ENCODE results near the gene MAX.

MAX gene
- 39.1 to 77.7 (median 60.6) reads per million in 17 experiments for total RNA-seq

DNA sequence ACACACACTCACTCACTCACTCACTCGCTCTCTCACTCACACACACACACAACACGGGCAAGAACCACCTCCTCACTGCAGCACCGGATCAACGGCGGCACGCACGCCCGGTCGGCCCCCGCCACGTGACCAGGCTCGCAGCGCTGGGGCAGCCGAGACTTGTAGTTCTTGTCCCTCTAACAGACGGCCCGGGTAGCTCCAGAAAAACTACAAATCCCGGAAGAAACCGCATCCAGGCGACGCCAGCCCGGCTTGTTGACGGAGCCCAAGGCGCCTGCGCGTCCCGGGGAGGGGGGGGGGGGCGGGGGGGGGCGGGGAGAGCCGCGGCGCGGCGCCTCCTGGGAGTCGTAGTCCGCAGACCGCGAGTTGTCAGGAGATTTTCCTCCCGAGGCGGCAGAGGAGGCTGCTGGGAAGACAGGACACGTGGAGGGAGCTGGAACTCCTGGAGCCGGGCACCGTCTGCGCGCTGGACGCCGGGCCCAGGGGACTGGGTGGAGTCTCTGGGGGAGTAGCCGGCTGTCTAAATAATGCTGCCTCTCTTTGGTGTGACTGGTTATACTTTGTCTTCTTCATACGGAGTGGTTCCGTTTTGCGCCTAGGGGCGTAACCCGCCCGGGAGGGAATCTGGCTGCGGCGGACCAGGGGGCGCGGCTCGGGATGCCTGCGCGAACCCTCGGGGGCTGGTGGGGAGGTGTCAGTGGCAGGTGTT, at the start of gene MAX:
Gene MAX, minus strand, starts transcription at position 77 of the 709 bp plus-strand sequence. CDS start 178 bp downstream, outside the sequence.
- peak; percentile 98 to 99 (median 99) for DNase-seq

- no peak for DNase-seq
These were observed 49.3 kb upstream of the MAX start for GRCh38 chr14:65151609-65151956.

DNA sequence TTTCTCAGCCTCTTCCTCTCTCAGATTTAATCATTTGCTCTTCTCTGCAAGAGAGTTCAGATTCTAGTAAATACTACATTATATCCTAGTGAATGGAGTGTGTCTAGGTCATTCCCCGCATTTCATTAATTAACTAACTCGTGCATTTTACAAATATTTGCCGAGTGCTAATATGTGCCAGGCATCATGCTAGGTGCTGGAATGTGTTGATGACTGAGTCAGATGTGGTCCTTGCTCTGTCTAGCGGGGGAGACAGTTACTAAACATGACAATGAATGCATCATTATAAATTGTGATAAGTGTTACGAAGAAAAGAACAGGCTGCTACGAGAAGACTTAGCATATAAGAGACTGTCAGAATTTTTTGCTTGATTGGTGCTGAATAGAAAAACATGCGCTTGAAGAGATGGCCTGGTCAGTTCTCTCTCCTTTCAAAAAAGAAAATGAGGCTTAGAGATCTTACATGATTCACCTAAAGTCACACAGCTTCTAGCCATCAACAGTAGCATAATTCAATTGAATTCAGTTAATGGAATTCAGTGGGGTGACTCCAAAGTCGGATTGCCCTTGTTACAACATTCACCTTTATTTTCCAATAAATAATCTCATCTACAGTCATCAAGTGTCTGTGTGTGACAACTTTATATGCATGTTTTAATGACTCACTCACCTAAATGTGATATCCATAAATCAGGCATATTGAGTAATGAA, 48.7 kb upstream of the MAX start:
- DNase-seq = no peak

- no peak for DNase-seq
These were observed 46.8 kb upstream of the MAX start for GRCh38 chr14:65149116-65149515.

GRCh38 chr14:65144170-65144569, 41.9 kb upstream of the MAX start:
- no peak for DNase-seq

GRCh38 chr14:65142914-65143625, 40.8 kb upstream of the MAX start:
- DNase-seq = no peak

DNA sequence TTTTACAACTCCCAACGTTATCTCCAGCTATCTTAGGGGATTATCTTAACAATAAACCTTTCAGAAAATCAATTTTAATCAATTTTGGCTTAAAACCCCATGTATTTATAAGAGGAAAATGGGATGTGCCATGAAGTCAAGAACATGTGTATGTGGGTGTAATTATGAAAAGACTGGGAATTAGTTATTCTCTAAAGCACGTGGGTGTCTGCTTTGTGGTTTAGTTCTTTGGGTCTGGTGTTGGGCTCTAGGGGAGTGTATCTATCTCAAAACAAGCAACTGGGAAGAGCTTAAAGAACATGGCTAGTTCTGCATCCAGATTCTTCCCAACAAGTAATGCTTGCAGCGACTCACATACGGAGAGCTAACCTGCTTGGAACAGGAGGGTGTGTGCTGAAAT, 40.1 kb upstream of the MAX start:
- DNase-seq = no peak

- DNase-seq = no peak
These were observed 39.2 kb upstream of the MAX start for GRCh38 chr14:65141523-65141922.

DNA sequence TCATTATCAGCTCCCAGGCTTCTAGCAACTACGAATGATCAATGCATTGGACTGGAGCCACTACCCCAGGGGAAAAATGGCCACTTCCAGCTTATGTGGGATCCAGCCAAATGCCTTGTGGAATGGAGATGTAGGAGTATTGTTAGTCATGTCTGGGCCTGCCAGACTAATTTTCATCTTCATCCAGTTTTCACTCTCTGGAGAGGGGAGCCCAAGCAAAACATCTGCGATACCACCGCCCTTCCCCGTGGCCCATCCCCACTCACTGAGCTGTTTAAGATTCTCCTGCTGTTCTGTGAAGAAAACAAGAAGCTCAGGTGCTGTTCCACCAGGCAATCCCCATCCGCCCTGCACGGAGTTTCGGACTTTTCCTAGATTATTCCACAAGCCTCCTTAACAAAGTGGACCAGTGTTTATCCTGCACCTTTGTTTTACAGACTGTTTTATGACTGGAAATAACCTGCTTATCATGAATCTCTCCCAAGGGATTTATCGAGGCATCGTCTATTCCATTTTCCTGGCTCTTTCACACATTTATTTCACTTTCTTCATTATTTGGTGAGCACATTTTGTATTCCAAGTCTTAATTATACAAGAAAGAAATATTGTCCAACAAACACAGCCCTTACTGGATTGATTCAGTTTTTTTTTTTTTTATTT, 35.5 kb upstream of the MAX start:
- DNase-seq = no peak

DNA sequence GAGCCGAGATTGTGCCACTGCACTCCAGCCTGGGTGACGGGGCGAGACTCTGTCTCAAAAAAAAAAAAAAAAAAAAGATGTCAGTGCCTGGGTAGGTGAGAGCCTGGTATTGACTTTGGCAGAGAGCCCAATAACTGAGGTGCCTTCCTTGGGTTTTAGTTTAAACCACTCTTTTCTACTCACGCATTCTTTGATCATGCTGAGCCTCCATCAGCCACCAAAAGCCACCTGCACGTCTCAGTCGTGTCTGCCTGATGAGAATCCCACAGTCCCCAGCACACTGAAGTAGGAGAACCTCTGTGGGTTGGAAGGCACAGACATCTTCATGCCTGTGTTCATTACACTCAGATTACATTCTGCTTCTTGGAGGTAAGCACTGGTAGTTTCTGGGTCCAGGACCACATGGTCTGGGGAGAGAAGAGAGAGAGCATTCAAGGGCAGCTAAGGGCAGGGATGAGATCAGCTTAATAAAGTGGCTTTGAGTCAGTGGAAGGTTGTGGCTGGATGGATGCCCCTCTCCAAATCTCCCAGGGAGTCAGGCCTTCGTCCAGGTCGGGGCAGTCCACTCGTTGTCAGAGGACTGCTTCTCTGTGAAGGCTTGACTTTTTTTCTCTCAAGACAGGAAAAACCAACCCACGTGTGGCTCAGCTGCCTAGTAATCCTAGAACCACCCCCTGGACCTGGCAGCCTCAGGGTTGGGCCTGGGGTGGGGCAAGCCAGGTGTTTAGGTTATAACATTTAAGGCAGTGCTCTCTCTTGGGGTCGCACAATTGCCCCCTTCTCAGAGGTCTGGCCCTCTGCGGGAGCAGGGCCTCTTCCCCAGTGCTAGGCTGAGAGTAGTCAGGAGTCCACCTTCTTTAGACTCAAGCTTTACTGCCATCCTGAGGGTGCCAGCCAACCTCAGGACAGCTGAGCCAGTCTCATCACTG, 32.6 kb upstream of the MAX start:
- no peak for DNase-seq

GRCh38 chr14:65132855-65133254, 30.5 kb upstream of the MAX start:
- no peak for DNase-seq

DNA sequence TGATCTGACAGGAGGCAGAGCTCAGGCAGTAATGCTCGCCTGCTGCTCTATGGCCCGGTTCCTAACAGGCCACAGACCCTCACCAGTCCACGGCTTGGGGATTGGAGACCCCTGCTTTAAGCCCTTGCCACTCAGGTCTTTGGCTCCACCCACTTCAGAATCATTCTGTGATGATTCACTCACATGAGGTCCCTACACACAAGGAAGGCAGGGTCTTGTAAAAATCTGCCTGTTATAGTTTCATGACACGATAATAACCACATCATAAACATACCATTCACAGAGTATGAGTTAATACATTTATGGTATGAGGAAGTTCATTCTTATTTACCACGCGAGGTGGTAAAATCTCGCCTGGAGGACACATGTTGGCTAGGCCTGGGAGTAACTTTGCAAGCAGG, 29.0 kb upstream of the MAX start:
- peak in 1 of 4 experiments; percentile 31 for DNase-seq

- DNase-seq = no peak
These were observed 25.8 kb upstream of the MAX start for GRCh38 chr14:65128096-65128495.

- no peak for DNase-seq
These were observed 15.7 kb upstream of the MAX start for GRCh38 chr14:65117769-65118745.

DNA sequence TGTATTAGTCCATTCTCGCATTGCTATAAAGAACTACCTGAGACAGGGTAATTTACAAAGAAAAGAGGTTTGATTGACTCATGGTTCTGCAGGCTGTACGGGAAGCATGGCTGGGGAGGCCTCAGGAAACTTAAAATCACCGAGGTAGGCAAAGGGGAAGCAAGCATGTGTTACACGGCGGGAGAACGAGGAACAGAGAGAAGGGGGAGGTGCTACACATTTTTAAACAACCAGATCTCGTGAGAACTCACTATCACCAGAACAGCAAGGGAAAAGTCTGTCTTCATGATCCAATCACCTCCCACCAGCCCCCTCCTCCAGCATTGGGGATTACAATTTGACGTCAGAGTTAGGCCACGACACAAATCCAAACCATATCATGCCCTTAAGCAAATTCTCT, 13.3 kb upstream of the MAX start:
- peak in 2 of 4 experiments; percentile 11 to 28 for DNase-seq

DNA sequence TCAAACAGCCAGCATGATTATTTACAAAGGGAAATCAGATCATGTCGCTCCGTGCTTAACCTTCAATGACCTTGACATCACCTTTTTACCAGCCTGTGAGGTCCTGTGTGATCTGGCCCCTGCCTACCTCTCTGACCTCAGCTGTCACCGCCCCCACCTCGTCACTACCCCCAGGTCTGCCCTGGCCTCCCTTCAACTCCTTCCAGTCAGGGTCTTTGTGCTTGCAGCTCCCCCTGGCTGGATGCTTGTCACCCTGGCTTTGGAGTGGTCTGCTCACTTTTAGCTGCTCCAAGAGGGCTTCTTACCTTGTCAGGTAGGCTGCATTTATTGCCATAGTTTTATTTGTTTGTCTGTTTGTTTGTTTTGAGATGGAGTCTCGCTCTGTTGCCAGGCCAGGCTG, 8.2 kb upstream of the MAX start:
- DNase-seq = no peak

DNA sequence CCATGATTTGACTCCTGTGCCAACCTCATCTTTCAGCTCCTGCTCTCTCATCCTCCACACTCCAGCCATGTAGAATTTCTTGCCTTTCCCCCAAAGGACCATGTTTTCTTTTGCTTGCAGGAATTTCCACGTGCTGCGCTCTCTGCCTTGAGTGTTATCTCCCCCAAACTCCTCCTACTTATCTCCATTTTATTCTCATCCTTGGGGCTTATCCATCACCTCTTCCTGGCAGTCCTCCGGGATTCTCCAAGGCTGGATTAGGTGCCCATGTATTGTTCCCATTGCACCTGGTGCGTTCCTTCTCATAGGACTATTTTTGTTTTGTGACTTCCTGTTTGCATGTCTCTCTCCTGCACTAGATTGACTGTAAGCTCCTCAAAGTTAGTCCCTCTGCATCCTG, 7.0 kb upstream of the MAX start:
- DNase-seq = no peak

DNA sequence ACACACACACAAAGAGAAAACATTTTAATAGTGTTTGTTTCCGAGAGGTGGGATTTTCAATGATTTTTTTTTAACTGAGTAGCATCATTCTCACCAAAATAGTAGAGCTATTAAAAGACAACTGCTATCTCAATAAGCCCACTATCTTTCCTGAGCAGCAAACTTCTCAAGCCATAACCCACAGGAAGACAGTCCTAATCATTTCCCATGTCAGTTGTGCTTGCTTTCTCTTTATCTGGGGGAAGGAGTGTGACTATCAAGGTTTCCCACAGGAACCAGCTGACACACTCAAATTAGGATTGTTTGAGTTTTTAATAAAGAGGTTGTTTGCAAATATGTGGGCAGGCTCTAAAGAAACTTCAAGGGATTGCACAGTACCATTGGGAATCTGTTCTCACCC, 4.9 kb upstream of the MAX start:
- no peak for DNase-seq

DNA sequence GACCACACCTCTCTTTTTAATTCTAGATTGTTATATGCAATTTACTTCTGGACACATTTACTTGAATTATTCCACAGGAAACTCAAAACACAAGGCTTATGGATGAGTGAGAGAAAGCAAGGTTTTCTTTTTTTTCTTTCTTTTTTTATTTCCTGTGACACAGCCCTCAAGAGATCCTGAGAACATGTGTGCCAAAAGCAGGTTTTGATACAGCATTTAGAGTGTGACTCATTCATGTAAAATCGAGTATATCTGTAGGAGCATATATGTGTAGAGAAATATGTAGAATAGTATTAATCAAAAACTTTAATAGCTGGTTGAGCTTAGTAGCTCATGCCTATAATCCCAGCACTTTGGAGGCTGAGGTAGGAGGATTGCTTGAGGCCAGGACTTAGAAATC, 4.4 kb upstream of the MAX start:
- DNase-seq = no peak

DNA sequence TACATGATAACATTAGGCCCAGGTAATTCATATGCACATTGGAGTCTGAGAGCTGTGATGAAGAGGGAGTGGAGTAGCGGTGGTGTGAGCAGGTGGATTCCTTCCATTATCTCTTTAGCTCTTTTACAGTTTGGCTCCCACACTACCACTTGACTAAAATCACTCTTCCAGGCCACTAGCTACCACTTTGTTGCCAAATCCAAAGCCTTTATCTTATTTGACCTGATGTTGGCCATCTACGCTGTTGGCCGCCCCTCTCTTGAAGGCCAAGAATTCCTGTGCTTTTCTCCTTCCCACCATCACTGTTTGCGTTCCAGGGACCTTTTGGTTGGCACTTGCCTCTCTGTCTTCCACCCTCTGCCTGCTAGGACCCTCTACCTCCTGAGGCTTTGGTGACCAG, 4.0 kb upstream of the MAX start:
- no peak for DNase-seq

- DNase-seq = no peak
These were observed 2.5 kb upstream of the MAX start for GRCh38 chr14:65104791-65105190.
